C4-2B (cell line): Measurements from ENCODE around the gene PDP2.

Experiments used
- ZFX ChIP-seq: fragments of 450-650 bp; IDR thresholded peaks from 2 replicates; pipeline ENCODE4 v1.6.1; 2017
- TF ChIP-seq, protein P1 (sequence below): fragments of 450-650 bp; conservative IDR thresholded peaks from 2 replicates; pipeline ENCODE4 v1.5.1; 2017; ENCODE audit warnings: mild to moderate bottlenecking

DNA sequence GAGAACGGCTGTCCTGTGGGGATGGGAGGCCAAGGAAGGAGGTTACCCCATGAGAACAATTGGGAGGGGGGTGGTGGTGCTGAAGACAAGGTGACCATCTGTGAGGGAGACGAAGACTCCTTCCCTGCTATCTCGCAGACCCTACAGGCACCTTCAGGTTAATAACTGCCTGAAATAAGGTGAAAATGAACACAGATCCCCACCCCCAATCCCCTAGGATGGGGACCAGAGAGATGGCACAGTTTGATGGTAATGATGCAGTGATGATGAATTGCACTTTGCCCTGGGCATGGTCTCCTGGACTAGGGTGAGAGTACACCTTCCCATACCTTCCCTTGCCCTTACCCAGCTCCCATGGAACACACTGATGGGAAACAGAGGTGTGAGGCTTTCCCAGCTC lies 48.1 kb upstream of the PDP2 start:
- TF ChIP-seq, protein P1, sequence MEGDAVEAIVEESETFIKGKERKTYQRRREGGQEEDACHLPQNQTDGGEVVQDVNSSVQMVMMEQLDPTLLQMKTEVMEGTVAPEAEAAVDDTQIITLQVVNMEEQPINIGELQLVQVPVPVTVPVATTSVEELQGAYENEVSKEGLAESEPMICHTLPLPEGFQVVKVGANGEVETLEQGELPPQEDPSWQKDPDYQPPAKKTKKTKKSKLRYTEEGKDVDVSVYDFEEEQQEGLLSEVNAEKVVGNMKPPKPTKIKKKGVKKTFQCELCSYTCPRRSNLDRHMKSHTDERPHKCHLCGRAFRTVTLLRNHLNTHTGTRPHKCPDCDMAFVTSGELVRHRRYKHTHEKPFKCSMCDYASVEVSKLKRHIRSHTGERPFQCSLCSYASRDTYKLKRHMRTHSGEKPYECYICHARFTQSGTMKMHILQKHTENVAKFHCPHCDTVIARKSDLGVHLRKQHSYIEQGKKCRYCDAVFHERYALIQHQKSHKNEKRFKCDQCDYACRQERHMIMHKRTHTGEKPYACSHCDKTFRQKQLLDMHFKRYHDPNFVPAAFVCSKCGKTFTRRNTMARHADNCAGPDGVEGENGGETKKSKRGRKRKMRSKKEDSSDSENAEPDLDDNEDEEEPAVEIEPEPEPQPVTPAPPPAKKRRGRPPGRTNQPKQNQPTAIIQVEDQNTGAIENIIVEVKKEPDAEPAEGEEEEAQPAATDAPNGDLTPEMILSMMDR: no peak
- TF ChIP-seq ZFX: no peak
